Prostate gland (tissue), 2 donors: ENCODE measurements around the gene DDX55.

Experiments used
- POLR2A ChIP-seq: fragments of 450-650 bp; IDR thresholded peaks from one replicate; pipeline ENCODE4 v1.6.1; 2016; ENCODE audit warnings: antibody characterized with exemption, mild to moderate bottlenecking
- POLR2AphosphoS5 ChIP-seq: sonication (generic); formaldehyde crosslinking; IDR thresholded peaks from one replicate; pipeline ENCODE4 v1.6.1; 2017; ENCODE audit warnings: antibody characterized with exemption
- TF ChIP-seq, protein P1 (sequence below), 4 experiments: fragments of 200-600 bp in 2 of 4; fragments of 450-650 bp in 2 of 4; sonication (generic) in 2 of 4; IDR thresholded peaks; 1 replicate in 3 of 4; 2 replicates in 1 of 4; pipeline ENCODE4 v1.5.1; 2016 to 2019; ENCODE audit warnings: antibody characterized with exemption in 4 of 4, mild to moderate bottlenecking in 2 of 4, moderate library complexity in 2 of 4

DNA sequence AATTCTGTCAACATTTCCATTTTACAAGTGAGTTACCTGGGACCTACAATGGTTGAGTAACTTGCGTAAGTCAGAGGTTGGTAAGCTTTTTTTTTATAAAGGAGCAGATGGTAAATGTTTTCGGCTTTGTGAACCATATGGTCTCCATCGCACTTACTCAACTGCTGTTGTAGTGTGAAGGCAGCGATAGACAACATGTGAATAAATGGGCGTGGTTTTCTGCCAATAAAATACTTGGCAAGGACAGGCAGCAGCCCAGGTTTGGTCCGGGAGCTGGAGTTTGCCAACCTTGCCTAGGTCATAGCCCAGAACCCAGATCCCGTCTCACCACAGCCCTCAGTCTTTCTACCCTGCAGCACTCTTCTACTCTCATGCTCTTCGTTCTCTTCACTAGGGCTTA, 6.3 kb downstream of the DDX55 start:
- TF ChIP-seq, protein P1, sequence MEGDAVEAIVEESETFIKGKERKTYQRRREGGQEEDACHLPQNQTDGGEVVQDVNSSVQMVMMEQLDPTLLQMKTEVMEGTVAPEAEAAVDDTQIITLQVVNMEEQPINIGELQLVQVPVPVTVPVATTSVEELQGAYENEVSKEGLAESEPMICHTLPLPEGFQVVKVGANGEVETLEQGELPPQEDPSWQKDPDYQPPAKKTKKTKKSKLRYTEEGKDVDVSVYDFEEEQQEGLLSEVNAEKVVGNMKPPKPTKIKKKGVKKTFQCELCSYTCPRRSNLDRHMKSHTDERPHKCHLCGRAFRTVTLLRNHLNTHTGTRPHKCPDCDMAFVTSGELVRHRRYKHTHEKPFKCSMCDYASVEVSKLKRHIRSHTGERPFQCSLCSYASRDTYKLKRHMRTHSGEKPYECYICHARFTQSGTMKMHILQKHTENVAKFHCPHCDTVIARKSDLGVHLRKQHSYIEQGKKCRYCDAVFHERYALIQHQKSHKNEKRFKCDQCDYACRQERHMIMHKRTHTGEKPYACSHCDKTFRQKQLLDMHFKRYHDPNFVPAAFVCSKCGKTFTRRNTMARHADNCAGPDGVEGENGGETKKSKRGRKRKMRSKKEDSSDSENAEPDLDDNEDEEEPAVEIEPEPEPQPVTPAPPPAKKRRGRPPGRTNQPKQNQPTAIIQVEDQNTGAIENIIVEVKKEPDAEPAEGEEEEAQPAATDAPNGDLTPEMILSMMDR (IDR thresholded peaks at IDR 0.05): no peak
- TF ChIP-seq POLR2AphosphoS5 (no peak), POLR2A (no peak)
